ENCODE results near the gene GIMAP6.
"Not testable (repeated sequence)": the region's sequence is repeated elsewhere in the genome, so short reads cannot be mapped to it uniquely, and the experiment has no call there.

- TF ChIP-seq EZH2phosphoT487 (IDR thresholded peaks at IDR 0.05; ENCODE audit: insufficient read depth, low read depth); EZH2 (IDR thresholded peaks at IDR 0.05; ENCODE audit: insufficient read depth, poor library complexity, severe bottlenecking): not testable (repeated sequence)
Observed at GRCh38 chr7:150676854-150677253, 44.7 kb upstream of the GIMAP6 start.

Data from GM23248 (cell line).